ENCODE data around the gene DDR1. TPM values are rescaled to one million over a fixed set of nuclear protein-coding genes. Genes with fewer than 3 reads are reported as not detected.
A peak's percentile ranks its signal among the peaks of the same experiment; 100 is the strongest.

The DDR1 gene
- total RNA-seq, 1 donor from 2014 or later = 146 TPM

DNA sequence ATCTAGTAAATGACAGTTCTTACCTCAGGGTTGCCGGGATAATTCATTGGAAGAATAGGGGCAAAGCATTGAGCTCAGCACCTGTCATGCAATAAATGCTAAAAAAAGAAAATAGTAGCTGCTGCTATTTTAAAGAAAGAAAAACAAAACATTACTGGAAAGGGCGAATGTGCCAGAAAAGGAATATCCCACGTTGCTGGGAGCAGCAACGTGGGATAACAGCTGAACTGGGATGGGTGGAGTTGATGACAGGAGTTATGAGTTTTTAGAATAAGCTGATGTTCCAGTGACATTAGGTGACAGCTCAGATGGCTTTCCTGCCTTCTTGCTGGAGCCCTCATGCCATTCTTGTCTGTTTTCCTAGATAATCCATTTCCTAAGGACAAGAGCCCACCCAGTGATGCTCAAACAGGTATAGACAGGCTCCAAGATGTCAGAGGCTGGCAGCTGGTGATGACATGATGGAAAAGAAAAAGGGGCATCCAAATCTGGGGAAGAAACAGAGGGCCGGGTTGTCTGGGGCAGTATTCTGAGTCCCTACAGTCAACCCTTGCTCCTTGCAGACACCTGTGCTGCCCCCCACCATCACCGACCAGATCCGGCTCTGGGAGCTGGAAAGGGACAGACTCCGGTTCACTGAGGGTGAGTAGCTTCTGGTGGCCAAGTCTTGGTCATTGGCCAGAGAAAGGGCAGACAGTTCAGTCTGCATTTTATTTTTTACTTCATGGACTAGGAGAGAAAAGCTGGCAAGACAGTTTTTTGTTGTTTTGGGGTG lies 28.6 kb downstream of the DDR1 start:
- DNase-seq (ENCODE audit: extremely low spot score, unreplicated experiment) = no peak
- no peaks in the 10 kb centered on the region for H3K9me3 Mint-ChIP-seq (ENCODE audit: unreplicated experiment)
- H3K4me3 Mint-ChIP-seq (ENCODE audit: unreplicated experiment) = peak overlapping the region; percentile 90
- peaks cover 37% of the 10 kb centered on the region for H3K4me1 Mint-ChIP-seq (ENCODE audit: unreplicated experiment)
- peaks cover 21% of the 10 kb centered on the region for H3K36me3 Mint-ChIP-seq (ENCODE audit: unreplicated experiment)
- TF ChIP-seq, protein P1, sequence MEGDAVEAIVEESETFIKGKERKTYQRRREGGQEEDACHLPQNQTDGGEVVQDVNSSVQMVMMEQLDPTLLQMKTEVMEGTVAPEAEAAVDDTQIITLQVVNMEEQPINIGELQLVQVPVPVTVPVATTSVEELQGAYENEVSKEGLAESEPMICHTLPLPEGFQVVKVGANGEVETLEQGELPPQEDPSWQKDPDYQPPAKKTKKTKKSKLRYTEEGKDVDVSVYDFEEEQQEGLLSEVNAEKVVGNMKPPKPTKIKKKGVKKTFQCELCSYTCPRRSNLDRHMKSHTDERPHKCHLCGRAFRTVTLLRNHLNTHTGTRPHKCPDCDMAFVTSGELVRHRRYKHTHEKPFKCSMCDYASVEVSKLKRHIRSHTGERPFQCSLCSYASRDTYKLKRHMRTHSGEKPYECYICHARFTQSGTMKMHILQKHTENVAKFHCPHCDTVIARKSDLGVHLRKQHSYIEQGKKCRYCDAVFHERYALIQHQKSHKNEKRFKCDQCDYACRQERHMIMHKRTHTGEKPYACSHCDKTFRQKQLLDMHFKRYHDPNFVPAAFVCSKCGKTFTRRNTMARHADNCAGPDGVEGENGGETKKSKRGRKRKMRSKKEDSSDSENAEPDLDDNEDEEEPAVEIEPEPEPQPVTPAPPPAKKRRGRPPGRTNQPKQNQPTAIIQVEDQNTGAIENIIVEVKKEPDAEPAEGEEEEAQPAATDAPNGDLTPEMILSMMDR (IDR thresholded peaks at IDR 0.05) = no peak
- H3K27ac Mint-ChIP-seq (ENCODE audit: unreplicated experiment) = peak overlapping the region; percentile 91
- no peaks in the 10 kb centered on the region for H3K27me3 Mint-ChIP-seq (ENCODE audit: unreplicated experiment)

DNA sequence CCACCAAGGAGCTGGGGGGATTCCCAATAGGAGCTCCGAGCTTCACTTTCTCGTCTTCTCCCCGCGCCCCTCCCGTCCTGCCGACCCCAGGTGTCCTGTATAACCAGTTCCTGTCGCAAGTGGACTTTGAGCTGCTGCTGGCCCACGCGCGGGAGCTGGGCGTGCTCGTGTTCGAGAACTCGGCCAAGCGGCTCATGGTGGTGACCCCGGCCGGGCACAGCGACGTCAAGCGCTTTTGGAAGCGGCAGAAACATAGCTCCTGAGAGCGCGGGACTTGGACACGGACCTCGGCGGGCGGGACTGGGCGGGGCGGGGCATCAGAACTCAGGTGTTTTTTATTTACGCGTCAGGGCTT lies 29.4 kb downstream of the DDR1 start:
- TF ChIP-seq, protein P1 (IDR thresholded peaks at IDR 0.05) = no peak
- peaks cover 21% of the 10 kb centered on the region for H3K36me3 Mint-ChIP-seq (ENCODE audit: unreplicated experiment)
- no peak for DNase-seq (ENCODE audit: extremely low spot score, unreplicated experiment)
- no peaks in the 10 kb centered on the region for H3K27me3 Mint-ChIP-seq (ENCODE audit: unreplicated experiment)
- H3K4me3 Mint-ChIP-seq (ENCODE audit: unreplicated experiment) = peak overlapping the region; percentile 90
- no peaks in the 10 kb centered on the region for H3K9me3 Mint-ChIP-seq (ENCODE audit: unreplicated experiment)
- H3K27ac Mint-ChIP-seq (ENCODE audit: unreplicated experiment) = peak overlapping the region; percentile 91
- H3K4me1 Mint-ChIP-seq (ENCODE audit: unreplicated experiment) = peaks cover 31% of the 10 kb centered on the region

GRCh38 chr6:30914076-30914853 lies 29.9 kb downstream of the DDR1 start, which contains the start of gene VARS2:
Gene VARS2 (plus strand): TSS chr6:30914238. CDS start chr6:30914837, 599 bp downstream.
- H3K27ac Mint-ChIP-seq (ENCODE audit: unreplicated experiment) = peak within 1 kb of the TSS; percentile 91
- peak; percentile 96 for DNase-seq (ENCODE audit: extremely low spot score, unreplicated experiment)
- H3K4me1 Mint-ChIP-seq (ENCODE audit: unreplicated experiment) = peaks cover 25% of the 10 kb centered on the region
- no peaks in the 10 kb centered on the region for H3K27me3 Mint-ChIP-seq (ENCODE audit: unreplicated experiment)
- H3K4me3 Mint-ChIP-seq (ENCODE audit: unreplicated experiment) = peak within 1 kb of the TSS; percentile 90
- peaks cover 21% of the 10 kb centered on the region for H3K36me3 Mint-ChIP-seq (ENCODE audit: unreplicated experiment)
- TF ChIP-seq, protein P1 (IDR thresholded peaks at IDR 0.05) = peak; percentile 52
- H3K9me3 Mint-ChIP-seq (ENCODE audit: unreplicated experiment) = no peaks in the 10 kb centered on the region

- DNase-seq (ENCODE audit: extremely low spot score, unreplicated experiment) = no peak
- TF ChIP-seq, protein P1 (IDR thresholded peaks at IDR 0.05) = no peak
- peaks cover 24% of the 10 kb centered on the region for H3K36me3 Mint-ChIP-seq (ENCODE audit: unreplicated experiment)
Measured at GRCh38 chr6:30914854-30915590, 30.7 kb downstream of the DDR1 start.

More at GRCh38 chr6:30914854-30915590, 30.7 kb downstream of the DDR1 start:
- Mint-ChIP-seq H3K27me3 (ENCODE audit: unreplicated experiment) (no peaks in the 10 kb centered on the region), H3K9me3 (ENCODE audit: unreplicated experiment) (no peaks in the 10 kb centered on the region), H3K4me1 (ENCODE audit: unreplicated experiment) (peaks cover 24% of the 10 kb centered on the region), H3K27ac (ENCODE audit: unreplicated experiment) (peak overlapping the region; percentile 91), H3K4me3 (ENCODE audit: unreplicated experiment) (peak overlapping the region; percentile 90)
